Osteocyte (in vitro differentiated cells): ENCODE results near the gene PFDN1. TPM values are rescaled to one million over a fixed set of nuclear protein-coding genes. Genes with fewer than 3 reads are reported as not detected.

Source experiments
- DNase-seq: peaks from one replicate; pipeline ENCODE4 v3.0.0; 2021; ENCODE audit warnings: mixed read lengths; ENCODE audit not compliant: unreplicated experiment; ENCODE audit errors: extremely low spot score
- H3K27ac Mint-ChIP-seq: one replicate; pipeline ENCODE4 v1.8.0; 2021; ENCODE audit warnings: mild to moderate bottlenecking, mixed read lengths; ENCODE audit not compliant: unreplicated experiment
- H3K27me3 Mint-ChIP-seq: one replicate; pipeline ENCODE4 v1.8.0; 2021; ENCODE audit warnings: mixed read lengths; ENCODE audit not compliant: unreplicated experiment
- H3K36me3 Mint-ChIP-seq: one replicate; pipeline ENCODE4 v1.8.0; 2021; ENCODE audit warnings: mixed read lengths; ENCODE audit not compliant: unreplicated experiment
- H3K4me1 Mint-ChIP-seq: one replicate; pipeline ENCODE4 v1.8.0; 2021; ENCODE audit warnings: mixed read lengths; ENCODE audit not compliant: unreplicated experiment
- H3K4me3 Mint-ChIP-seq: one replicate; pipeline ENCODE4 v1.8.0; 2021; ENCODE audit warnings: mild to moderate bottlenecking, moderate library complexity, mixed read lengths; ENCODE audit not compliant: unreplicated experiment
- H3K9me3 Mint-ChIP-seq: one replicate; pipeline ENCODE4 v1.8.0; 2021; ENCODE audit warnings: mixed read lengths; ENCODE audit not compliant: unreplicated experiment
- CTCF ChIP-seq: fragments of 200-600 bp; sonication (generic); IDR thresholded peaks from 2 replicates; pipeline ENCODE4 v1.5.0; 2021; ENCODE audit warnings: antibody characterized with exemption, mild to moderate bottlenecking, moderate library complexity
- total RNA-seq: library from RNA; stranded (reverse); gene quantifications from 2 replicates; pipeline ENCODE4 v1.2.1, GENCODE V29; 2021

Gene PFDN1
- total RNA-seq, 1 donor from 2014 or later, result 49.6 TPM

GRCh38 chr5:140222416-140222815 lies 80.5 kb downstream of the PFDN1 start:
- peaks cover 15% of the 10 kb centered on the region for H3K4me1 Mint-ChIP-seq
- no peak overlapping the region for H3K4me3 Mint-ChIP-seq
- no peaks in the 10 kb centered on the region for H3K36me3 Mint-ChIP-seq
- no peak overlapping the region for H3K27ac Mint-ChIP-seq
- no peak for DNase-seq
- no peaks in the 10 kb centered on the region for H3K9me3 Mint-ChIP-seq
- peaks cover 2% of the 10 kb centered on the region for H3K27me3 Mint-ChIP-seq
- TF ChIP-seq CTCF, result no peak

- Mint-ChIP-seq H3K4me1 (peaks cover 15% of the 10 kb centered on the region), H3K27ac (no peak overlapping the region), H3K9me3 (no peaks in the 10 kb centered on the region), H3K27me3 (peaks cover 5% of the 10 kb centered on the region), H3K4me3 (no peak overlapping the region), H3K36me3 (no peaks in the 10 kb centered on the region)
- TF ChIP-seq CTCF, result no peak
- DNase-seq, result no peak
These were observed 81.1 kb downstream of the PFDN1 start for GRCh38 chr5:140221697-140222223.

GRCh38 chr5:140220698-140221064 lies 82.2 kb downstream of the PFDN1 start:
- TF ChIP-seq CTCF, result no peak
- H3K4me3 Mint-ChIP-seq, result no peak overlapping the region
- H3K4me1 Mint-ChIP-seq, result peaks cover 15% of the 10 kb centered on the region
- no peaks in the 10 kb centered on the region for H3K36me3 Mint-ChIP-seq
- DNase-seq, result no peak
- peaks cover 5% of the 10 kb centered on the region for H3K27me3 Mint-ChIP-seq
- H3K27ac Mint-ChIP-seq, result no peak overlapping the region
- H3K9me3 Mint-ChIP-seq, result no peaks in the 10 kb centered on the region

GRCh38 chr5:140220032-140220697 lies 82.7 kb downstream of the PFDN1 start:
- Mint-ChIP-seq H3K9me3 (no peaks in the 10 kb centered on the region), H3K27ac (no peak overlapping the region), H3K36me3 (no peaks in the 10 kb centered on the region), H3K4me1 (peaks cover 15% of the 10 kb centered on the region), H3K27me3 (peaks cover 5% of the 10 kb centered on the region), H3K4me3 (no peak overlapping the region)
- DNase-seq, result no peak
- TF ChIP-seq CTCF, result no peak

- H3K27me3 Mint-ChIP-seq, result peaks cover 5% of the 10 kb centered on the region
- TF ChIP-seq CTCF, result no peak
- H3K36me3 Mint-ChIP-seq, result no peaks in the 10 kb centered on the region
- no peak overlapping the region for H3K27ac Mint-ChIP-seq
- peaks cover 19% of the 10 kb centered on the region for H3K4me1 Mint-ChIP-seq
- DNase-seq, result no peak
- H3K4me3 Mint-ChIP-seq, result no peak overlapping the region
- H3K9me3 Mint-ChIP-seq, result no peaks in the 10 kb centered on the region
These were observed 83.6 kb downstream of the PFDN1 start for GRCh38 chr5:140219068-140219991.
